Endodermal cell (in vitro differentiated cells): ENCODE data around the gene CCL14. TPM values are rescaled to one million over a fixed set of nuclear protein-coding genes. Genes with fewer than 3 reads are reported as not detected.

Experiments used
- DNase-seq: peaks from one replicate; pipeline ENCODE4 v3.0.0-alpha.2; 2017
- H3K27ac ChIP-seq: 2 replicates; pipeline ENCODE4 v1.5.1; 2013; ENCODE audit warnings: mild to moderate bottlenecking, low read depth, low read length, moderate library complexity
- H3K27me3 ChIP-seq: 2 replicates; pipeline ENCODE4 v1.6.1; 2013; ENCODE audit warnings: mild to moderate bottlenecking, low read length, moderate library complexity; ENCODE audit not compliant: insufficient read depth, control insufficient read depth, poor library complexity, severe bottlenecking
- H3K36me3 ChIP-seq: 2 replicates; pipeline ENCODE4 v1.7.0; 2013; ENCODE audit warnings: mild to moderate bottlenecking, low read length, moderate library complexity; ENCODE audit not compliant: control insufficient read depth, insufficient read depth
- H3K4me1 ChIP-seq: one replicate; pipeline ENCODE4 v1.7.0; 2013; ENCODE audit warnings: low read length; ENCODE audit not compliant: control insufficient read depth, insufficient read depth
- H3K4me3 ChIP-seq: 2 replicates; pipeline ENCODE4 v1.5.1; 2013; ENCODE audit warnings: mild to moderate bottlenecking, low read length, moderate library complexity
- H3K9ac ChIP-seq: 2 replicates; pipeline ENCODE4 v1.6.1; 2013; ENCODE audit warnings: mild to moderate bottlenecking, low read length, moderate library complexity; ENCODE audit not compliant: poor library complexity, severe bottlenecking; ENCODE audit errors: extremely low read depth
- H3K9me3 ChIP-seq: 2 replicates; pipeline ENCODE4 v1.6.1; 2013; ENCODE audit warnings: mild to moderate bottlenecking, low read length, moderate library complexity; ENCODE audit not compliant: control insufficient read depth
- H3K27ac Mint-ChIP-seq: 2 replicates; pipeline ENCODE4 v1.8.0; 2020; ENCODE audit warnings: mixed read lengths
- H3K27me3 Mint-ChIP-seq: 2 replicates; pipeline ENCODE4 v1.8.0; 2021; ENCODE audit warnings: mild to moderate bottlenecking, mixed read lengths; ENCODE audit not compliant: insufficient read depth
- H3K36me3 Mint-ChIP-seq: 2 replicates; pipeline ENCODE4 v1.8.0; 2020; ENCODE audit warnings: low read depth, mixed read lengths
- H3K4me1 Mint-ChIP-seq: 2 replicates; pipeline ENCODE4 v1.8.0; 2020; ENCODE audit warnings: mixed read lengths
- H3K4me3 Mint-ChIP-seq: 2 replicates; pipeline ENCODE4 v1.8.0; 2020; ENCODE audit warnings: mild to moderate bottlenecking, moderate library complexity, mixed read lengths
- H3K9me3 Mint-ChIP-seq: 2 replicates; pipeline ENCODE4 v1.8.0; 2020; ENCODE audit warnings: mild to moderate bottlenecking, mixed read lengths
- WGBS, 2 experiments: methylation state at CpG; one replicate each; pipeline versions ENCODE4 v1.1.5 to v1.1.7; 2013; ENCODE audit warnings: missing lambda C conversion rate in 2 of 2, mixed read lengths in 1 of 2; ENCODE audit not compliant: insufficient coverage in 1 of 2, insufficient read length in 1 of 2; 5-methylcytosine and 5-hydroxymethylcytosine counted together
- total RNA-seq, 2 donors: library from RNA; stranded (reverse); fragmentation: NEBNext Ultra II Directional in 1 of 2; extraction: Animal tissue kit (Norgen Biotek cat#: 25700) in 1 of 2; gene quantifications; 2 replicates in 1 of 2; 3 replicates in 1 of 2; pipeline ENCODE4 v1.2.1, GENCODE V29; 2021
- TF ChIP-seq, protein P1 (sequence below): fragments of 200-600 bp; sonication (generic); conservative IDR thresholded peaks from 2 replicates; pipeline ENCODE4 v1.5.0; 2021; ENCODE audit warnings: antibody characterized with exemption, mild to moderate bottlenecking

The CCL14 gene
- total RNA-seq, 2 donors from 2014 or later = not detected

DNA sequence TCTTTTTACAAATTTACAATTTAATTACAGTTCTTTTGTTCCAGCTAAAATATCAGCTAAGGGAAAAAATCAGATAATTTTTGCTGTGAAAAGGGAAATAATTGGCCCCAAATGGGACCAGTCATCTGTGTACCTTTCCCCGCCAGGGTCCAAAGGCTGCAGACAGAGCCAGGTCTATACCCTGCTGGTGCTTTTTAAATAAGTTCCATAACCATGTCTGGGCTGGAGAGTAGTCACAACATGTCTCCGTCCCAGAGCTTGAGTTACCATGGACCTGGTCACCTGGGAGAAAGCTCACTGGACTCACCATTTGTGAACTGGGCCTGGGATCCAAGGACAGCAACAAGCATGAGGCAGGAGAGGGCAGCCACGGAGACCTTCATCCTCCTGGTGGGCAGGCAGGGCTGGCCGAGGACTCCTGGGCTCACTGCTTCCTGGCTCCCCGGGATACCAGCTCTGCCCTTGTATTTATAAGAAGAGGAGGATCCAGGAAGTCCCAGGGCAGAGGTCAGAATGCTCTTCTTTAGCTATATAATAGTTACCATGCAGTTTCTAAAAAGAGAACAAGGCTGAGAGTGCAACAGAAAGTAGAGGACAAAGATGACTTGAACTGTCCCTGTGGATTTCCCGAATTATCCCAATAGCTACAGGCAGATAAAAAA is 14.7 kb upstream of the CCL14 start, which contains the start of gene CCL15:
TSS of gene CCL15 (minus strand) at position 444 of the 662 bp plus-strand sequence. CDS start at position 383, 61 bp downstream.
- no peaks in the 10 kb centered on the region for H3K36me3 Mint-ChIP-seq
- H3K27ac Mint-ChIP-seq = no peak within 1 kb of the TSS
- H3K4me1 Mint-ChIP-seq = peaks cover 11% of the 10 kb centered on the region
- TF ChIP-seq, protein P1, sequence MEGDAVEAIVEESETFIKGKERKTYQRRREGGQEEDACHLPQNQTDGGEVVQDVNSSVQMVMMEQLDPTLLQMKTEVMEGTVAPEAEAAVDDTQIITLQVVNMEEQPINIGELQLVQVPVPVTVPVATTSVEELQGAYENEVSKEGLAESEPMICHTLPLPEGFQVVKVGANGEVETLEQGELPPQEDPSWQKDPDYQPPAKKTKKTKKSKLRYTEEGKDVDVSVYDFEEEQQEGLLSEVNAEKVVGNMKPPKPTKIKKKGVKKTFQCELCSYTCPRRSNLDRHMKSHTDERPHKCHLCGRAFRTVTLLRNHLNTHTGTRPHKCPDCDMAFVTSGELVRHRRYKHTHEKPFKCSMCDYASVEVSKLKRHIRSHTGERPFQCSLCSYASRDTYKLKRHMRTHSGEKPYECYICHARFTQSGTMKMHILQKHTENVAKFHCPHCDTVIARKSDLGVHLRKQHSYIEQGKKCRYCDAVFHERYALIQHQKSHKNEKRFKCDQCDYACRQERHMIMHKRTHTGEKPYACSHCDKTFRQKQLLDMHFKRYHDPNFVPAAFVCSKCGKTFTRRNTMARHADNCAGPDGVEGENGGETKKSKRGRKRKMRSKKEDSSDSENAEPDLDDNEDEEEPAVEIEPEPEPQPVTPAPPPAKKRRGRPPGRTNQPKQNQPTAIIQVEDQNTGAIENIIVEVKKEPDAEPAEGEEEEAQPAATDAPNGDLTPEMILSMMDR = no peak
- DNase-seq = no peak
- Histone ChIP-seq H3K36me3 (no peaks in the 10 kb centered on the region), H3K27ac (no peak within 1 kb of the TSS), H3K27me3 (peaks cover 58% of the 10 kb centered on the region), H3K4me3 (no peak within 1 kb of the TSS), H3K9me3 (no peaks in the 10 kb centered on the region), H3K9ac (no peak within 1 kb of the TSS), H3K4me1 (peaks cover 9% of the 10 kb centered on the region)
- peaks cover 22% of the 10 kb centered on the region for H3K27me3 Mint-ChIP-seq
- H3K4me3 Mint-ChIP-seq = no peak within 1 kb of the TSS
- H3K9me3 Mint-ChIP-seq = no peaks in the 10 kb centered on the region
- 70 to 84% methylated on average over 4 to 6 of the region's 6 CpGs for WGBS, 2 experiments

DNA sequence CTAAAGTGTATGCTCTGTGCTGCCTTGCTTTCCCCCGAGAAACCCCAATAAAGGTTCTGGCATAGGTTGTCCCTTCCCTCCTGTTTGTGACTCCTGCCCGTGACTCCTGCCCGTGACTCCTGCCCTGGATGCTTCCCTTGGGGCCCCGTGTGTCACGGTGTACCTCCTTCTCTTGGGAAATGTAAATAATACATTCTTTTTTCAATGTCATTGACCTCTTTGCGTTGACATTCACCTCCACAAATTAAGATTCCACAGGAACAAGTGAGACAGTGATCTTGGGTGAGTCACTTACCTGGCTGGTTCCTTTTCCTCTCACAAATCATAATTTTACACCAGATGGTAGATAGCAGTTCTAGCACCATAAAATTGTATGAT is 14.2 kb upstream of the CCL14 start:
- Mint-ChIP-seq H3K27ac (no peak overlapping the region), H3K4me1 (peaks cover 11% of the 10 kb centered on the region), H3K27me3 (peaks cover 22% of the 10 kb centered on the region), H3K36me3 (no peaks in the 10 kb centered on the region), H3K9me3 (no peaks in the 10 kb centered on the region), H3K4me3 (no peak overlapping the region)
- TF ChIP-seq, protein P1 = no peak
- DNase-seq = no peak
- no peaks in the 10 kb centered on the region for H3K9me3 ChIP-seq
- H3K27me3 ChIP-seq = peaks cover 58% of the 10 kb centered on the region
- H3K4me3 ChIP-seq = no peak overlapping the region
- peaks cover 9% of the 10 kb centered on the region for H3K4me1 ChIP-seq
- no peak overlapping the region for H3K27ac ChIP-seq
- H3K9ac ChIP-seq = no peak overlapping the region
- WGBS, 2 experiments = 83 to 100% methylated on average over 1 to 6 of the region's 6 CpGs
- H3K36me3 ChIP-seq = no peaks in the 10 kb centered on the region

DNA sequence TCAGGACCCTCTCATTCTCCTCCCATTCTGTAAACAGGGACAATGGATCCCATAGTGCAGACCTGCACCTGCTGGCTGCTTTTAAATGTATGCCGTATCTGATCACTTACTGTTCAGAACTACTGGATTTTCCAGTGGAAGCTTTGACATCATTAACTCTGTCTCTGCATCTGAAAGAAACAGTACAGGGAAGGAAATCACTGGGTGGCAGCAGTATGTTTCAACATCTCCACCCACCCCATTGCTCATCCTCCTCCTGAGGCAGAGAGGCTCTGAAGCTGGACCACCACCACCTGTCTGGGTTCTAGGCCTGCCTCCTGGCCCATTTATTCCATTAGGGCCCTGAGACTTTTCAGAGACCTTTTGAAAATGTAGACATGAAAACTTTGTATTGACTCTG is 12.2 kb upstream of the CCL14 start:
- peak; percentile 18 for DNase-seq
- 90 to 96% methylated on average over 1 of the region's 1 CpG for WGBS, 2 experiments

More for the DNA sequence above, 12.2 kb upstream of the CCL14 start:
- Histone ChIP-seq H3K36me3 (no peaks in the 10 kb centered on the region), H3K27ac (no peak overlapping the region), H3K9ac (no peak overlapping the region), H3K9me3 (no peaks in the 10 kb centered on the region), H3K4me1 (peaks cover 9% of the 10 kb centered on the region), H3K27me3 (peaks cover 53% of the 10 kb centered on the region), H3K4me3 (no peak overlapping the region)
- TF ChIP-seq, protein P1 = no peak
- H3K27me3 Mint-ChIP-seq = peaks cover 23% of the 10 kb centered on the region
- no peaks in the 10 kb centered on the region for H3K9me3 Mint-ChIP-seq
- H3K27ac Mint-ChIP-seq = no peak overlapping the region
- H3K36me3 Mint-ChIP-seq = no peaks in the 10 kb centered on the region
- peaks cover 11% of the 10 kb centered on the region for H3K4me1 Mint-ChIP-seq
- no peak overlapping the region for H3K4me3 Mint-ChIP-seq
